ENCODE results near the gene ATOSB.

DNA sequence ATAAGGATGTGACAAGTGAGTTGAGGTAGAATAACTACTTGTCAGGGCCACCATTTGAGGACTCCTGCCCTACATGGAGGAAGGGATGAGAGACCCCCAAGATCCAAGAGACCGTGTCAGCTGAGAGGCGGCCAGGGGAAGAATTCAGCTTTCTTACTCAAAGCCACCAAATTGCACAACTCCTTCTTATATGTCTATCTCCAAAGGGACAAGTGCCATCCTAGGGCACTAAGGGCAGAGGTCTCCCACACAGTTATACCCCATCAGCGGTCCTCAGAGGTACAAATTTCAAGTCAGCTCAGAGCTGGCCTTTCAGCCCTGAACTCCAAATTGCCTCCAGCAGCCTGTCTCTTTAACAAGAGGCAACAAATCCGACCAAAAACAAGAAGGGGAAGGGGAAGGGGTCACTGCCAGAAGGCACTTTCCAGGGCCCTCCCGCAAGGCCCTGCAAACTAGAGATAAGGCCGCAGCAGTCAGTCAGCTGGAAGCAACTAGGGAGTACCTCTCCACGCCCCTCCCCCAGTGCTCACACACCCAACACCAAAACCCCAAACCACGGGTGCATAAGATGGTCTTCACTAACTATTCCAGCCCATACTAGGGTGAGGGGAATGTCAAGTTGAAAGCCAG is 6.6 kb downstream of the ATOSB start:
- TF ChIP-seq EZH2 (optimal IDR thresholded peaks at IDR 0.05; ENCODE audit: low read depth, low read length): no peak
- TF ChIP-seq, protein P1, sequence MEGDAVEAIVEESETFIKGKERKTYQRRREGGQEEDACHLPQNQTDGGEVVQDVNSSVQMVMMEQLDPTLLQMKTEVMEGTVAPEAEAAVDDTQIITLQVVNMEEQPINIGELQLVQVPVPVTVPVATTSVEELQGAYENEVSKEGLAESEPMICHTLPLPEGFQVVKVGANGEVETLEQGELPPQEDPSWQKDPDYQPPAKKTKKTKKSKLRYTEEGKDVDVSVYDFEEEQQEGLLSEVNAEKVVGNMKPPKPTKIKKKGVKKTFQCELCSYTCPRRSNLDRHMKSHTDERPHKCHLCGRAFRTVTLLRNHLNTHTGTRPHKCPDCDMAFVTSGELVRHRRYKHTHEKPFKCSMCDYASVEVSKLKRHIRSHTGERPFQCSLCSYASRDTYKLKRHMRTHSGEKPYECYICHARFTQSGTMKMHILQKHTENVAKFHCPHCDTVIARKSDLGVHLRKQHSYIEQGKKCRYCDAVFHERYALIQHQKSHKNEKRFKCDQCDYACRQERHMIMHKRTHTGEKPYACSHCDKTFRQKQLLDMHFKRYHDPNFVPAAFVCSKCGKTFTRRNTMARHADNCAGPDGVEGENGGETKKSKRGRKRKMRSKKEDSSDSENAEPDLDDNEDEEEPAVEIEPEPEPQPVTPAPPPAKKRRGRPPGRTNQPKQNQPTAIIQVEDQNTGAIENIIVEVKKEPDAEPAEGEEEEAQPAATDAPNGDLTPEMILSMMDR (IDR thresholded peaks at IDR 0.05; ENCODE audit: low read length): no peak
